22Rv1 (cell line): ENCODE measurements around the gene MFAP3L.

Experiments
- H3K27ac ChIP-seq: fragments of 450-650 bp; 2 replicates; pipeline ENCODE4 v1.5.1; 2017
- CTCF ChIP-seq: fragments of 450-650 bp; IDR thresholded peaks from 2 replicates; pipeline ENCODE4 v1.5.1; 2017; ENCODE audit warnings: mild to moderate bottlenecking
- ZFX ChIP-seq: fragments of 450-650 bp; IDR thresholded peaks from 2 replicates; pipeline ENCODE4 v1.6.1; 2017; ENCODE audit warnings: antibody characterized with exemption, borderline replicate concordance

Gene MFAP3L

GRCh38 chr4:170026253-170027021, at the start of gene MFAP3L:
MFAP3L (minus strand) TSS chr4:170026395; CDS start chr4:170005877, 20,518 bp downstream.
- TF ChIP-seq ZFX (no peak), CTCF (peak; percentile 27)
- peak within 1 kb of the TSS; percentile 76 for H3K27ac ChIP-seq

DNA sequence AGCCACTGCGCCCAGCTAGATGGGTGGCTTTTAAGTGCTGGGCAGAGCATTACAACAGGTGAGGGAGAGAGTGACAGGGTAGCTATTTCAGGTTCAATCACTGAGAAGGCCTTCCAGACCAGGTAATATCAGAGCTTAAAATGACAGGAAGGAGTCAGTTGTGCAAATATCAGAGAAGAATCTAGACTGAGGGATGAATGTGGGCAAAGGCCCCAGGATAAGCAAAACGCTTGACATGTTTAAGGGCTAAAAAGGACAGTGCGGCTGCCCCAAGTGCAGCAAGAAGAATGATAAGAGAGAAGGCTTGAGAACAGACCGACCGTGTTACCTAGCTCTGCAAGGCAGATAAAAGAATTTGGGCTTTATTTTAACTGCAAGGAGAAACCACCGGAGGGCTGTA, 45.0 kb upstream of the MFAP3L start:
- TF ChIP-seq CTCF (no peak), ZFX (no peak)
- no peak overlapping the region for H3K27ac ChIP-seq

DNA sequence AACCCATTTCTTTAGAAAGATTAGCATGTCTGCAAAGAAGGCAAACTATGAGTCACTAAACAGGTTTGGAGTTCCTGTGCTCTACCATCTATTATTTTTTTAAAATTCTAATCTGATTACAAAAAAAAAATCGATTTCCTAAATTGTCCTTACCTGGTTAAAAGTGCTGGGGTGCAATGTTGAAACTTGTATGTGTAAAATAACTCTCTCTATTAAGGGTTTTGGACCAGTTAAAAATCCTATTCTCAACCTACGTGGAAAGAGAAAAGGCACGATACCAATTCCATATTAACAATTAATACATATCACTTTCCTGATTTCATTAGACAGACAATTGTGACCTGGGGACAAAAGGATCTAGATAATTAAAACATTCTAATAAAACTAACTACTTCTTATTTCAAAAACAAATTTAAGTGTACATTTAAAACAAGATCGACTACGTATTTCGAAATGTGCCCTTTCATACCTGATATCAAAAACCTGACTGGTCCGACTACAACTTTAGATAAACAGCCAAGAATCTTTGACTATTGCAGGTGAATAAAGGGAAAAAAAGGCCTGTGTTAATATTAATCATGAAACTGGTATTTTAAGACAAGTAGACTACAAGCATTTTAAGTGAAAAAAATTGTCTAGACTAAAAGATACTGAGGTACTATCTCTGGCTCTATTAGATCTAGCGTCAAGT, 42.4 kb upstream of the MFAP3L start:
- no peak for TF ChIP-seq CTCF
- TF ChIP-seq ZFX, result no peak
- no peak overlapping the region for H3K27ac ChIP-seq

DNA sequence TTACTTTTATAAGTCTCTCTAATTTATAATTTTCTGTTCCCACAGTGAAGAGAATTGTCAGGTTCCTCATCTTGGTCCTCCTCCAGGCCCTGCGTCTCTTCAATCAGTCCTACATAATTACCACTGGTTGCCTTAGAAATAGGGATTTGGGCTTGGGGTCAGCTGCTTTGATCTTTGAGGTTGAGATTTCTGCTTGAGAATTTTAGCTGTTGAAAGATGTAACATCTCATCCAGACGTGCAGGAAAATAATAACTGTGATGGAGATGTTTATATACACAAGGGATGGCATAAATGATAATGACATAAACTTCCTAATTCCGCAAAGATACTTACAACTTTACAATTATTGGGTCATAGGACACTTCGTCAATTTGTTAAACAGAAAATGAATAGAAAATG, 33.2 kb upstream of the MFAP3L start:
- no peak overlapping the region for H3K27ac ChIP-seq
- TF ChIP-seq ZFX, result no peak
- no peak for TF ChIP-seq CTCF

DNA sequence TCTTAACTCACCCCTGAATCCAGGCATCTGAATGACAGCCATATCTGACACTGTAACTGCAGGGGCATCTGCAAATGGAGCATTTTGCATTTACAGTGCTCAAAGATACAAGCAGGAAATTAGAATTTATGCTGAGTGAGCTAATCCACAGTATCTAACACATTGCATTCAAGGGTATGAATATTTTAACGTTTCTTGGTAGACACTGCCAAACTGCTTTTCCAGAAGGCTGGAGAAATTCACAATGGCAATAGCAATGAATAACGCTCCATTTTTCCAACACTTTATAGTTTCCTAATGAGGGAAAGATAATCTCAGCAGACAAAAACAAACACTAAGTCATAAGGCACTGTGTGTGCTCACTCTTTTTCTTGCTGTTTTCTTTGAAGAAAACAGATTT, 32.6 kb upstream of the MFAP3L start:
- H3K27ac ChIP-seq, result no peak overlapping the region
- TF ChIP-seq ZFX (no peak), CTCF (no peak)

GRCh38 chr4:170057866-170058265, 31.7 kb upstream of the MFAP3L start:
- no peak for TF ChIP-seq CTCF
- TF ChIP-seq ZFX, result no peak
- no peak overlapping the region for H3K27ac ChIP-seq

GRCh38 chr4:170052919-170053318, 26.7 kb upstream of the MFAP3L start:
- TF ChIP-seq CTCF (no peak), ZFX (no peak)
- H3K27ac ChIP-seq, result no peak overlapping the region
